GM23248 (cell line): ENCODE data around the gene CEND1.

Experiments used
- EZH2 ChIP-seq: fragments of 200-600 bp; sonication (generic); IDR thresholded peaks from 2 replicates; pipeline ENCODE4 v1.6.1; 2018; ENCODE audit warnings: antibody characterized with exemption, mild to moderate bottlenecking; ENCODE audit not compliant: insufficient read depth, poor library complexity, severe bottlenecking
- EZH2phosphoT487 ChIP-seq: fragments of 200-600 bp; sonication (generic); IDR thresholded peaks from 2 replicates; pipeline ENCODE4 v1.6.1; 2018; ENCODE audit warnings: antibody characterized with exemption, moderate library complexity, mild to moderate bottlenecking, low read depth; ENCODE audit not compliant: insufficient read depth

DNA sequence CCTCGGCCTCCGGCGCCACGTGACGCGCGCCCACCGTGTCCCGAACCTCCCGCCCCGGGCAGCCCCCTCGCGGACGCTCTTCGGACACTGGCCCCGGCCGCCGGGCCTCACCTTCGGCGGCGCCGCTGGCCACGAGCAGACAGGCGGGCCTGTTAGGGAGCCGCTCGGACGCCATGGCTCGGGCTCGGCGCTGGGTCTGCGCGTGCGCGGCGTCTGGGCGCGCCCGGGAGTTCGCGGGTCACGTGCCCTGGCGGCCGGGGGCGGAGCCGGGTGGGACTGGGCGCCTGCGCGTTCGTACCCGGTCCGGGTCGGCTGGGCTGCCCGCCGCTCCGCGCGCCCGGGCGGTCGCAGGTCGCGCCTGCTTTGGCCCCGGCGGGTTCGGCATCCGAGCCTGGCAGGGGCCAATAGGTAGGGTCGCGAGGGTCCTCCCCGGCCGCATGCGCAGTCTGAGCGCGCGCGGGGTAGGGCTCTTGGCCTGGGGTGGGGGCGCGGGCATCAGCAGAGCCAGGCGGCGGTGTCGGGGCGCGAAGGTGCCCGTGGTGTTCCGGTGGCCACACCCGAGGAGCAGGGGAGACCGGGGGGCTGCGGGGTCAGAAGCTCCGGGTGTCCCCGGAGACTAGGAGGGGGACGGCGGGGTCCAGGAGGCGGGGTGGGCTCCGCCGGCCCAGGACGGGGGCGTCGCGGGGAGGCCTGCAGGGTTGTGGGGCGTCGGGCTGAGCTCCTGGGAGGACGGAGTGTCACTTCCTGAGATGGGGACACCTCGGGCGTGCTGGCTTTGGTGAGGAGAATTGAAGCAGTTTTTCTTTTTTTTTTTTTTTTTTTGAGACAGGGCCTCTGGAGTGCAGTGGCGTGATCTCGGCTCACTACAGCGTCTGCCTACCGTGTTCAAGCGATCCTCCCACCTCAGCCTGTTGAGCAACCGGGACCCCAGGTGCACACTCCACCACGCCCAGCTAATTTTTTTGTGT, 12.3 kb downstream of the CEND1 start, which contains the start of gene GATD1:
- no peak for TF ChIP-seq EZH2
- no peak for TF ChIP-seq EZH2phosphoT487
